ENCODE measurements around the gene LNX1. TPM values are rescaled to one million over a fixed set of nuclear protein-coding genes. Genes with fewer than 3 reads are reported as not detected.
A peak's percentile ranks its signal among the peaks of the same experiment; 100 is the strongest.

LNX1 gene
- total and polyA plus RNA-seq, 4 experiments from 2014 or later = 0.44 to 0.78 TPM; not detected in 2

DNA sequence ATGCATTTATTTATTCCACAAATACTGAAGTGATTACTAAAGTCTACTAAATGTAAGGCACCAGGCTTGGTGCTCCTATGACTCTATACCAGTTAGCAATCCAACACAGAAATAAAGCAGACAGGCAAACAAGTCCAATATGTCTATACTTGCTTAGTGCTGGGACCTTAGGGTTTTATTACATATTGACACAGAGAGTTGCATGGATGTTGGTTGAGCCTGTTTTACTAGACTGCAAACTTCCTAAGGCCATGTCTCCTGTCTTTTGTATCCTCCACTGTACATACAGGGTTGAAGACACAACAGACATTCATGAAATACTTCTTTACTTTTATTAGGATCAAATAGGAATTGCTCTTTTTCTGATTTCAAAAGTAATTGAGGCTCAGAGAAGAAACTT is 69.0 kb downstream of the LNX1 start:
- Histone ChIP-seq H3K4me3 (ENCODE audit: low read length in 2 of 2) (no peak overlapping the region), H3K4me1 (ENCODE audit: insufficient read depth, low read length) (no peaks in the 10 kb centered on the region), H3K27me3 (ENCODE audit: insufficient read depth, low read length) (no peaks in the 10 kb centered on the region), H3K27ac (ENCODE audit: low read depth, low read length) (no peak overlapping the region), H3K36me3 (ENCODE audit: insufficient read depth, low read length) (no peaks in the 10 kb centered on the region), H3K9me3 (ENCODE audit: control insufficient read depth in 1 of 2, low read length in 2 of 2) (no peaks in the 10 kb centered on the region)
- ChIA-PET CTCF (ENCODE audit: partially characterized antibody) (no interaction called here), POLR2A (ENCODE audit: partially characterized antibody) (no interaction called here)
- H3K4me3 Mint-ChIP-seq = no peak overlapping the region
- H3K4me1 Mint-ChIP-seq = no peaks in the 10 kb centered on the region
- peaks cover 18 to 20% of the 10 kb centered on the region in 2 donors for H3K27me3 Mint-ChIP-seq
- peaks cover 0 to under 1% (median 0%) of the 10 kb centered on the region in 8 donors for H3K9me3 Mint-ChIP-seq
- H3K36me3 Mint-ChIP-seq = no peaks in the 10 kb centered on the region
- no peak overlapping the region for H3K27ac Mint-ChIP-seq
- DNase-seq = no peak
- intact Hi-C loops (cut with micrococcal nuclease) = no loop called here

DNA sequence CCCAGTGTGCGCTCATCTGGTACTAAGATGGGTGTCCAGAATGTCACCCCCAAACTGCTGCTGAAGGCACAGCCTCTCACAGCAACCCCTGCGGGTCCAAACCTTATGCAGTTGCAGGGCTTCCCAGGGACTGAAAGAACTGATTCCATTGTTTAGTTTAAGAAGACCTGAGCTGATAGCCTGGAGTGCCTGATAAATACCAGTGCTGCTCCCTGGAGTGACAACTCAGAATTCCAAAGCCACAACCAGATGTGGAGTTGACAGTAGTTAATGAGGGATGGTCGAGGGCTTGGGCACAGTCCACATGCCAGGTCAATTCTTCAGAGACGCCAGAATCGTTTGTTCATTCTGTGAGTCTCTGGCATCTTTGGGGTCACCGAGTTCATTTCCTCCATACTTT is 71.2 kb downstream of the LNX1 start:
- intact Hi-C loops (cut with micrococcal nuclease) = no loop called here
- Mint-ChIP-seq H3K36me3 (no peaks in the 10 kb centered on the region), H3K4me3 (no peak overlapping the region), H3K27me3 (peaks cover 13 to 16% of the 10 kb centered on the region in 2 donors), H3K4me1 (no peaks in the 10 kb centered on the region), H3K9me3 (peaks cover 0 to 2% (median 0%) of the 10 kb centered on the region in 8 donors), H3K27ac (peak overlapping the region in 1 of 7 donors; percentile 58)
- no peaks in the 10 kb centered on the region for H3K9me3 ChIP-seq (ENCODE audit: control insufficient read depth in 1 of 2, low read length in 2 of 2)
- no peak for DNase-seq
- no peak overlapping the region for H3K4me3 ChIP-seq (ENCODE audit: low read length in 2 of 2)
- no peaks in the 10 kb centered on the region for H3K27me3 ChIP-seq (ENCODE audit: insufficient read depth, low read length)
- POLR2A ChIA-PET (ENCODE audit: partially characterized antibody) = no interaction called here
- no peaks in the 10 kb centered on the region for H3K36me3 ChIP-seq (ENCODE audit: insufficient read depth, low read length)
- H3K27ac ChIP-seq (ENCODE audit: low read depth, low read length) = no peak overlapping the region
- CTCF ChIA-PET (ENCODE audit: partially characterized antibody) = no interaction called here
- no peaks in the 10 kb centered on the region for H3K4me1 ChIP-seq (ENCODE audit: insufficient read depth, low read length)

DNA sequence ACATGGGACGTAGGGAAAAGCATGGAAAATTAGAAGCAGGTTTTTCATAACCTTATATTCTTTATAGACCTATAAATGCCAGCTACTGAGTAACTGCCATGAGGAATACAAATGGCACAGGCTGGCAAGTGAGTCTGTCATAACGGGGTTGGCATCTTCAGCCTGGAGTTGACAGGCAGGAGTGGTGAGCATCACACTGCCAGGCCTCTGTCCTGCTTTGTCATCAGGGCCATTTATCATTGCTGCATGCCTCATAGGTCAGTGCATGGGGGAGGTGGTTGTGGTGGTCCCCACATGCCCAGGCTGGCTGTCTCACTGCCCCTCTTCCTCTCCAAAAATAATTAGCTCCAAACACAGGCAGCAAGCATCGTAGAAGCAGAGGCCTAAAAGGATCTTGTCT is 72.5 kb downstream of the LNX1 start:
- intact Hi-C loops (cut with micrococcal nuclease) = no loop called here
- no peaks in the 10 kb centered on the region for H3K27me3 ChIP-seq (ENCODE audit: insufficient read depth, low read length)
- DNase-seq = no peak
- no peak overlapping the region for H3K4me3 Mint-ChIP-seq
- H3K4me3 ChIP-seq (ENCODE audit: low read length in 2 of 2) = no peak overlapping the region
- H3K4me1 Mint-ChIP-seq = no peaks in the 10 kb centered on the region
- H3K4me1 ChIP-seq (ENCODE audit: insufficient read depth, low read length) = no peaks in the 10 kb centered on the region
- peaks cover 11 to 16% of the 10 kb centered on the region in 2 donors for H3K27me3 Mint-ChIP-seq
- H3K9me3 Mint-ChIP-seq = peaks cover 0 to 2% (median 0%) of the 10 kb centered on the region in 8 donors
- POLR2A ChIA-PET (ENCODE audit: partially characterized antibody) = no interaction called here
- no peaks in the 10 kb centered on the region for H3K36me3 ChIP-seq (ENCODE audit: insufficient read depth, low read length)
- H3K9me3 ChIP-seq (ENCODE audit: control insufficient read depth in 1 of 2, low read length in 2 of 2) = no peaks in the 10 kb centered on the region
- no peaks in the 10 kb centered on the region for H3K36me3 Mint-ChIP-seq
- CTCF ChIA-PET (ENCODE audit: partially characterized antibody) = no interaction called here
- H3K27ac Mint-ChIP-seq = no peak overlapping the region
- no peak overlapping the region for H3K27ac ChIP-seq (ENCODE audit: low read depth, low read length)

DNA sequence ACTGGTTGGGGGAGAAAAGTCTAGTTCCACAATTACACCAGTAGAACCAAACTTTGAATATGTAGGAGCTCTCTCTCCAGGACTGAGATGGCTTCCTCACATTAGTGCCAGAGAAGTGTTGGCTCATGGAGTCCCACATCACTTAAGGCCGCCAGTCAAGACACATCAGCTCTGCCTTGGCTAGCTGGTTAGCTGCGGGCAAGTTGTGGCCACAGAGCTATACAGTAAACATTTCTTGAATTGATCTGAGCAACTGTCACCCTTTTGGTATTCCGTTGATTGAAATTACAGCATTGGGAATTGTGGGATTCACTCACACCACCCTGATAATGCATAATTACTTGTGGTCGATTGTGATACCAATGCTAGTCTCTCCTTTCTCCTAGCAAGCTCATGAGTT is 76.2 kb downstream of the LNX1 start:
- H3K27ac ChIP-seq (ENCODE audit: low read depth, low read length) = no peak overlapping the region
- CTCF ChIA-PET (ENCODE audit: partially characterized antibody) = no interaction called here
- intact Hi-C loops (cut with micrococcal nuclease) = no loop called here
- Mint-ChIP-seq H3K36me3 (no peaks in the 10 kb centered on the region), H3K9me3 (peaks cover 0 to 6% (median 0%) of the 10 kb centered on the region in 8 donors), H3K27ac (no peak overlapping the region), H3K4me3 (no peak overlapping the region), H3K4me1 (no peaks in the 10 kb centered on the region), H3K27me3 (peaks cover 7 to 13% of the 10 kb centered on the region in 2 donors)
- H3K4me3 ChIP-seq (ENCODE audit: low read length in 2 of 2) = no peak overlapping the region
- POLR2A ChIA-PET (ENCODE audit: partially characterized antibody) = no interaction called here
- DNase-seq = no peak
- H3K4me1 ChIP-seq (ENCODE audit: insufficient read depth, low read length) = no peaks in the 10 kb centered on the region
- H3K36me3 ChIP-seq (ENCODE audit: insufficient read depth, low read length) = no peaks in the 10 kb centered on the region
- H3K9me3 ChIP-seq (ENCODE audit: control insufficient read depth in 1 of 2, low read length in 2 of 2) = no peaks in the 10 kb centered on the region
- H3K27me3 ChIP-seq (ENCODE audit: insufficient read depth, low read length) = no peaks in the 10 kb centered on the region

DNA sequence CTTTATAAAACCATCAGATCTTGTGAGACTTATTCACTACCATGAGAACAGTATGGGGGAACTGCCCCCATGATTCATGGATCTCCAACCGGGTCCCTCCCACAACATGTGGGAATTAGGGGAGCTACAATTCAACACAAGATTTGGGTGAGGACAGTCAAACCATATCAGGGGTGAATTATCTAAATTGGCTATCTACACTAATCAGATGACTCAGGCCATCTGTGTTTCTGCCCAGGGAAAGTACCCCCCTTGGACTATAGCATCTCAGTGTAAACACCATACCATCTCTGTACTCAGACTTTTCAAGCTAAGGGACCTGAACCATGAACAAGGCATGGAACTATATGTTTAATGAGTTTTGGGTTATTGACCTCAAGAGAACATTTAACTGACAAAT is 76.8 kb downstream of the LNX1 start:
- no peak for DNase-seq
- H3K27me3 ChIP-seq (ENCODE audit: insufficient read depth, low read length) = no peaks in the 10 kb centered on the region
- CTCF ChIA-PET (ENCODE audit: partially characterized antibody) = no interaction called here
- no peak overlapping the region for H3K27ac Mint-ChIP-seq
- no peaks in the 10 kb centered on the region for H3K4me1 Mint-ChIP-seq
- H3K4me3 Mint-ChIP-seq = no peak overlapping the region
- H3K36me3 Mint-ChIP-seq = no peaks in the 10 kb centered on the region
- intact Hi-C loops (cut with micrococcal nuclease) = no loop called here
- no peaks in the 10 kb centered on the region for H3K9me3 ChIP-seq (ENCODE audit: control insufficient read depth in 1 of 2, low read length in 2 of 2)
- H3K27ac ChIP-seq (ENCODE audit: low read depth, low read length) = no peak overlapping the region
- POLR2A ChIA-PET (ENCODE audit: partially characterized antibody) = no interaction called here
- H3K9me3 Mint-ChIP-seq = peaks cover 0 to 6% (median 0%) of the 10 kb centered on the region in 8 donors
- no peaks in the 10 kb centered on the region for H3K36me3 ChIP-seq (ENCODE audit: insufficient read depth, low read length)
- no peak overlapping the region for H3K4me3 ChIP-seq (ENCODE audit: low read length in 2 of 2)
- no peaks in the 10 kb centered on the region for H3K4me1 ChIP-seq (ENCODE audit: insufficient read depth, low read length)
- peaks cover 7 to 13% of the 10 kb centered on the region in 2 donors for H3K27me3 Mint-ChIP-seq

DNA sequence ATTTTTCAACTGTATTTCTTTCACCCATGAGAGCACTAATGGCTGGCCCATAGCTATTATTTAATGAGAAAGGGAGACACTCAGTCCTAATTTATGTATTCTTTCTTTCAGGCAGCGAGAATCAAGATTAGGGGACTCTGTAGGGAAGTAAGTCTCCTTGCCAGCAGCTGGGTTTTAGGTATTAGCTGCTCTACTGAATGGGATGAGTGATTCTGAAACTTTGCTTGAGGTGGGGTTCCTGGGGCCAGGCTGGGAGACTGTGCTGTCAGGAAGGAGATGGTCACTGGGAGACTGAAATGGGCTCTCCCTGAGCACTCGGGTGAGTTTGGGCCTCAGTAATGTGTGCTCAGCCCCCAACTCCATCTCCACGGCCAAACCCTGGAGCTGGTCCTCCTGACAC is 78.7 kb downstream of the LNX1 start:
- CTCF ChIA-PET (ENCODE audit: partially characterized antibody) = no interaction called here
- H3K9me3 ChIP-seq (ENCODE audit: control insufficient read depth in 1 of 2, low read length in 2 of 2) = no peaks in the 10 kb centered on the region
- Mint-ChIP-seq H3K36me3 (no peaks in the 10 kb centered on the region), H3K4me3 (no peak overlapping the region), H3K27ac (no peak overlapping the region), H3K4me1 (no peaks in the 10 kb centered on the region), H3K9me3 (peaks cover 0 to 6% (median 0%) of the 10 kb centered on the region in 8 donors), H3K27me3 (peaks cover 7 to 11% of the 10 kb centered on the region in 2 donors)
- no peak overlapping the region for H3K27ac ChIP-seq (ENCODE audit: low read depth, low read length)
- H3K4me1 ChIP-seq (ENCODE audit: insufficient read depth, low read length) = no peaks in the 10 kb centered on the region
- intact Hi-C loops (cut with micrococcal nuclease) = no loop called here
- no peak for DNase-seq
- H3K27me3 ChIP-seq (ENCODE audit: insufficient read depth, low read length) = no peaks in the 10 kb centered on the region
- POLR2A ChIA-PET (ENCODE audit: partially characterized antibody) = no interaction called here
- no peak overlapping the region for H3K4me3 ChIP-seq (ENCODE audit: low read length in 2 of 2)
- no peaks in the 10 kb centered on the region for H3K36me3 ChIP-seq (ENCODE audit: insufficient read depth, low read length)

DNA sequence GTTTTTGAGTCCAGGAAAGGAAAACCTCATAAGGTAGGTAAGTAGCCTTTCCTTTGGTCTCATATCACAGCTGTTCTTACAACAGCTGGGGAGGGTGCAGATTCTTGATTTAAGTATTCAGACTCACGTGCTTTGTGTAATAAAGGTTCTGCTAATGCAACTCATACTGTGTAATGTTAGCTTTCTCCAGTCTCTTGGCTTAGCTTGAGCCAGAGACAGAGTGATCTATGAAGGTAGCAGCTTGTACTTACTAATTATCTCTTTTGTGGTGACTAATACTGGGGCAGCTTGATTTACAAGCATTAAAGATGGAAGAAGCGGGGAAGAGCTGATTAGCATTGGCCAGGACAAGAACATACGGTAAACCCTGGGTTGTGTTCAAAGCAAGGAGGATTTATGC is 80.3 kb downstream of the LNX1 start:
- ChIA-PET POLR2A (ENCODE audit: partially characterized antibody) (no interaction called here), CTCF (ENCODE audit: partially characterized antibody) (no interaction called here)
- Mint-ChIP-seq H3K27ac (no peak overlapping the region), H3K4me1 (no peaks in the 10 kb centered on the region), H3K4me3 (no peak overlapping the region), H3K9me3 (peaks cover 0 to 6% (median 0%) of the 10 kb centered on the region in 8 donors), H3K27me3 (peaks cover 7 to 8% of the 10 kb centered on the region in 2 donors), H3K36me3 (no peaks in the 10 kb centered on the region)
- H3K27me3 ChIP-seq (ENCODE audit: insufficient read depth, low read length) = no peaks in the 10 kb centered on the region
- intact Hi-C loops (cut with micrococcal nuclease) = no loop called here
- H3K4me1 ChIP-seq (ENCODE audit: insufficient read depth, low read length) = no peaks in the 10 kb centered on the region
- no peak for DNase-seq
- H3K36me3 ChIP-seq (ENCODE audit: insufficient read depth, low read length) = no peaks in the 10 kb centered on the region
- H3K4me3 ChIP-seq (ENCODE audit: low read length in 2 of 2) = no peak overlapping the region
- H3K27ac ChIP-seq (ENCODE audit: low read depth, low read length) = no peak overlapping the region
- H3K9me3 ChIP-seq (ENCODE audit: control insufficient read depth in 1 of 2, low read length in 2 of 2) = no peaks in the 10 kb centered on the region

DNA sequence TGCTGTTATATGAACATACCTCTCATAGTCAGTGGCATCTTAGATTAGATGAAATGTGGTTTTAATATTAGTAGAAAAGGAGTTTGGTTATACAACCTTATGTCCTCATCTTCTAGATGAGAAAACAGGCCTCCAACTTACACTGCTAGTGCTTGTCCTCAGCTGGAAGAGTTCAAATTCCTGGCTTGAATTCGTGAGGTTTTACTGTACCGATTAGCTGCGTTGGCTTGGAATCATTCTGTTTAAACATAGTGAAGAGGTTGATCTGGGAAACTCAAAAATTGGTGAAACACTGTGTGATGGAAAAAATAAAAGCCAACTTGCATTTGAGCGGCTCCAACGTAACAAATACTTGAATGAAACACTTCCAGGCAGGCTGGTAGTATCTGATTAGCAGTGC is 81.0 kb downstream of the LNX1 start:
- H3K36me3 Mint-ChIP-seq = no peaks in the 10 kb centered on the region
- POLR2A ChIA-PET (ENCODE audit: partially characterized antibody) = no interaction called here
- H3K9me3 Mint-ChIP-seq = peaks cover 0 to 6% (median 0%) of the 10 kb centered on the region in 8 donors

More for the DNA sequence above, 81.0 kb downstream of the LNX1 start:
- H3K4me1 ChIP-seq (ENCODE audit: insufficient read depth, low read length) = no peaks in the 10 kb centered on the region
- peaks cover 10 to 11% of the 10 kb centered on the region in 2 donors for H3K27me3 Mint-ChIP-seq
- intact Hi-C loops (cut with micrococcal nuclease) = no loop called here
- no peak overlapping the region for H3K27ac Mint-ChIP-seq
- CTCF ChIA-PET (ENCODE audit: partially characterized antibody) = no interaction called here
- H3K36me3 ChIP-seq (ENCODE audit: insufficient read depth, low read length) = no peaks in the 10 kb centered on the region
- no peak overlapping the region for H3K4me3 ChIP-seq (ENCODE audit: low read length in 2 of 2)
- H3K4me1 Mint-ChIP-seq = no peaks in the 10 kb centered on the region
- no peaks in the 10 kb centered on the region for H3K27me3 ChIP-seq (ENCODE audit: insufficient read depth, low read length)
- no peak overlapping the region for H3K4me3 Mint-ChIP-seq
- no peaks in the 10 kb centered on the region for H3K9me3 ChIP-seq (ENCODE audit: control insufficient read depth in 1 of 2, low read length in 2 of 2)
- H3K27ac ChIP-seq (ENCODE audit: low read depth, low read length) = no peak overlapping the region
- DNase-seq = no peak

Measured in CD4-positive, alpha-beta memory T cell (primary cell).